ENCODE measurements around the gene GPR87. TPM values are rescaled to one million over a fixed set of nuclear protein-coding genes. Genes with fewer than 3 reads are reported as not detected.
A peak's percentile ranks its signal among the peaks of the same experiment; 100 is the strongest.

GPR87 gene
- total and polyA plus RNA-seq, 2 of the 4 experiments (the other 2 are of a cell fraction) = 0.26 to 0.36 TPM

- Histone ChIP-seq H2BK120ac (ENCODE audit: low read depth, low read length) (0 out of 2 replicates have a peak overlapping the region, but pooled peaks have one; percentile 18), H3K4me2 (ENCODE audit: low read depth, low read length) (no peak overlapping the region), H4K20me1 (ENCODE audit: insufficient read depth, low read length) (no peaks in the 10 kb centered on the region), H3K4me1 (ENCODE audit: control insufficient read depth, insufficient read depth, low read length) (peaks cover 14% of the 10 kb centered on the region), H3K23ac (ENCODE audit: low read depth, low read length) (no peak overlapping the region), H3K9me1 (ENCODE audit: insufficient read depth, low read length) (peaks cover 6% of the 10 kb centered on the region; the same call in 1 of the 2 replicates), H3K4me3 (ENCODE audit: insufficient read depth, low read depth, low read length) (no peak overlapping the region), H2BK15ac (ENCODE audit: low read depth, low read length) (peak overlapping the region; percentile 79; the same call in 1 of the 3 replicates), H3K14ac (replicated peaks; ENCODE audit: low read depth, low read length) (peak overlapping the region; percentile 59), H4K5ac (ENCODE audit: low read depth, low read length) (peak overlapping the region; percentile 95), H3K27ac (ENCODE audit: insufficient read depth, low read length) (peak overlapping the region; percentile 75; the same call in 1 of the 2 replicates), H3K36me3 (ENCODE audit: control insufficient read depth, insufficient read depth, low read length) (no peaks in the 10 kb centered on the region), H2BK5ac (ENCODE audit: low read depth, low read length, poor library complexity, severe bottlenecking) (peak overlapping the region; percentile 77), H2AFZ (replicated peaks; ENCODE audit: low read length, poor library complexity) (no peak overlapping the region), H3K56ac (ENCODE audit: extremely low read depth, insufficient read depth, low read length) (no peak overlapping the region; the same call in 1 of the 2 replicates), H3K79me1 (ENCODE audit: low read depth in 1 of 2, low read length in 2 of 2) (no peaks in the 10 kb centered on the region), H2AK5ac (ENCODE audit: low read depth, low read length) (peak overlapping the region; percentile 60), H4K8ac (ENCODE audit: low read depth in 2 of 2, low read length in 2 of 2) (peak overlapping the region in 1 of 2 experiments; percentile 31; a peak in 1 of 4 replicates), H2AK9ac (replicated peaks; ENCODE audit: low read depth, low read length, poor library complexity) (no peak overlapping the region), H3K9me3 (ENCODE audit: control insufficient read depth, insufficient read depth, low read length) (peaks cover 5% of the 10 kb centered on the region), H3K27me3 (ENCODE audit: control insufficient read depth, insufficient read depth, low read length) (no peaks in the 10 kb centered on the region), H3K18ac (ENCODE audit: low read depth, low read length) (peak overlapping the region; percentile 50), H3K9ac (ENCODE audit: low read depth, low read length) (no peak overlapping the region), H4K91ac (ENCODE audit: insufficient read depth, low read depth, low read length) (peak overlapping the region; percentile 66; the same call in 1 of the 2 replicates), H2BK20ac (ENCODE audit: low read depth, low read length) (peak overlapping the region; percentile 26; the same call in 1 of the 2 replicates), H3K4ac (ENCODE audit: low read depth, low read length) (peak overlapping the region; percentile 55)
- in situ Hi-C loops (cut with MboI; ENCODE audit: low sequenced_read_pairs) (no loop called here), dilution Hi-C loops (cut with HindIII; ENCODE audit: low sequenced_read_pairs, unreplicated experiment) (no loop called here), intact Hi-C loops (cut with micrococcal nuclease) (no loop called here)
- TF ChIP-seq RAD21 (IDR thresholded peaks at IDR 0.05; ENCODE audit: low read length) (no peak), NFE2L2 (IDR thresholded peaks at IDR 0.05; ENCODE audit: low read depth, low read length) (no peak), CHD1 (IDR thresholded peaks at IDR 0.05; ENCODE audit: low read depth, low read length) (no peak), CTCF (conservative IDR thresholded peaks at IDR 0.05; ENCODE audit: low read depth, low read length) (no peak), USF2 (IDR thresholded peaks at IDR 0.05; ENCODE audit: low read depth, low read length) (no peak), RFX5 (IDR thresholded peaks at IDR 0.05; ENCODE audit: low read depth, low read length) (no peak), POLR2A (IDR thresholded peaks at IDR 0.05; ENCODE audit: low read depth, low read length) (no peak), MXI1 (IDR thresholded peaks at IDR 0.05; ENCODE audit: borderline replicate concordance, low read depth, low read length) (no peak), MAFK (IDR thresholded peaks at IDR 0.05; ENCODE audit: low read depth, low read length) (no peak), RCOR1 (IDR thresholded peaks at IDR 0.05; ENCODE audit: insufficient replicate concordance, low read length) (no peak), CEBPB (IDR thresholded peaks at IDR 0.05; ENCODE audit: low read depth, low read length) (no peak), MAZ (IDR thresholded peaks at IDR 0.05; ENCODE audit: borderline replicate concordance, low read depth, low read length) (no peak), ELK1 (IDR thresholded peaks at IDR 0.05; ENCODE audit: borderline replicate concordance, low read depth, low read length) (no peak)
- ATAC-seq (ENCODE audit: low read depth) (no peak), DNase-seq (no peak)
- no TSS peak for BruUV-seq (replicated peaks)
- ChIA-PET POLR2A (ENCODE audit: unreplicated experiment) (no interaction called here), CTCF (interaction anchor here (0.6 to 1.1 kb wide), 3 partner anchors 9 to 21 kb away, joined by 3 to 4 read pairs (median 4); no protein-coding TSS in a partner anchor)
- no CpG with 5 or more reads among the region's 7 CpGs for WGBS, 2 experiments (ENCODE audit: extremely low coverage in 2 of 2, insufficient read length in 1 of 2)
These were observed 2.4 kb upstream of the GPR87 start for GRCh38 chr3:151318991-151319390.

All from IMR-90 (cell line).